Naive B cell (primary cell): ENCODE measurements around the gene ZBTB46. TPM values are rescaled to one million over a fixed set of nuclear protein-coding genes. Genes with fewer than 3 reads are reported as not detected.

Source experiments
- ATAC-seq, 2 donors: fragments of 150-1000 bp; cut with Tn5 transposase; 2 replicates each; pipeline ENCODE4 v1.10.0; 2021; ENCODE audit warnings: low read depth in 2 of 2, mild to moderate bottlenecking in 2 of 2, moderate library complexity in 2 of 2
- DNase-seq: peaks from one replicate; pipeline ENCODE4 v3.0.0; 2022
- H3K27ac Mint-ChIP-seq, 6 donors: one replicate each; pipeline ENCODE4 v1.8.0; 2020 to 2022; ENCODE audit warnings: mild to moderate bottlenecking in 6 of 6, mixed read lengths in 6 of 6, moderate library complexity in 5 of 6, inconsistent platforms in 2 of 6
- H3K27me3 Mint-ChIP-seq, 3 donors: one replicate each; pipeline ENCODE4 v1.8.0; 2021 to 2022; ENCODE audit warnings: mixed read lengths in 3 of 3, mild to moderate bottlenecking in 1 of 3
- H3K36me3 Mint-ChIP-seq, 2 donors: one replicate each; pipeline ENCODE4 v1.8.0; 2020 to 2022; ENCODE audit warnings: mixed read lengths in 2 of 2, inconsistent platforms in 1 of 2, mild to moderate bottlenecking in 1 of 2
- H3K4me1 Mint-ChIP-seq, 3 donors: one replicate each; pipeline ENCODE4 v1.8.0; 2020 to 2022; ENCODE audit warnings: mixed read lengths in 3 of 3, inconsistent platforms in 1 of 3, mild to moderate bottlenecking in 1 of 3, moderate library complexity in 1 of 3
- H3K4me3 Mint-ChIP-seq, 8 donors: one replicate each; pipeline ENCODE4 v1.8.0; 2020 to 2022; ENCODE audit warnings: mild to moderate bottlenecking in 8 of 8, mixed read lengths in 8 of 8, moderate library complexity in 8 of 8, inconsistent platforms in 2 of 8
- H3K9me3 Mint-ChIP-seq, 7 donors: one replicate each; pipeline ENCODE4 v1.8.0; 2020 to 2022; ENCODE audit warnings: mixed read lengths in 7 of 7, mild to moderate bottlenecking in 5 of 7, inconsistent platforms in 2 of 7, moderate library complexity in 1 of 7
- polyA plus RNA-seq, 6 donors: library from polyadenylated mRNA; unstranded; fragments of 300-500 nt; fragmentation: Illumina TruSeq; gene quantifications; one replicate each; pipeline ENCODE4 v1.2.3, GENCODE V29; 2021; ENCODE audit warnings: low read depth in 6 of 6

The ZBTB46 gene
- polyA plus RNA-seq, 6 donors from 2014 or later, result 0.15 TPM; not detected in 5

- DNase-seq (no peak), ATAC-seq (no peak)
- no peaks in the 10 kb centered on the region for H3K36me3 Mint-ChIP-seq
- no peaks in the 10 kb centered on the region for H3K27me3 Mint-ChIP-seq
- H3K4me3 Mint-ChIP-seq, result no peak overlapping the region
- H3K27ac Mint-ChIP-seq, result no peak overlapping the region
- H3K4me1 Mint-ChIP-seq, result no peaks in the 10 kb centered on the region
- H3K9me3 Mint-ChIP-seq, result no peaks in the 10 kb centered on the region
Observed at GRCh38 chr20:63767456-63767855, 63.6 kb downstream of the ZBTB46 start.

GRCh38 chr20:63766695-63767426 lies 64.2 kb downstream of the ZBTB46 start:
- H3K4me1 Mint-ChIP-seq, result no peaks in the 10 kb centered on the region
- no peaks in the 10 kb centered on the region for H3K9me3 Mint-ChIP-seq
- no peaks in the 10 kb centered on the region for H3K27me3 Mint-ChIP-seq
- no peaks in the 10 kb centered on the region for H3K36me3 Mint-ChIP-seq
- no peak for DNase-seq
- H3K4me3 Mint-ChIP-seq, result no peak overlapping the region
- no peak overlapping the region for H3K27ac Mint-ChIP-seq
- ATAC-seq, result no peak

GRCh38 chr20:63765902-63766301 lies 65.2 kb downstream of the ZBTB46 start:
- no peak overlapping the region for H3K4me3 Mint-ChIP-seq
- no peaks in the 10 kb centered on the region for H3K9me3 Mint-ChIP-seq
- no peaks in the 10 kb centered on the region for H3K4me1 Mint-ChIP-seq
- no peak overlapping the region for H3K27ac Mint-ChIP-seq
- no peak for DNase-seq
- H3K27me3 Mint-ChIP-seq, result no peaks in the 10 kb centered on the region
- ATAC-seq, result no peak
- H3K36me3 Mint-ChIP-seq, result no peaks in the 10 kb centered on the region

- Mint-ChIP-seq H3K9me3 (no peaks in the 10 kb centered on the region), H3K4me3 (no peak overlapping the region), H3K27ac (peak overlapping the region in 1 of 6 donors; percentile 67), H3K36me3 (no peaks in the 10 kb centered on the region), H3K4me1 (no peaks in the 10 kb centered on the region), H3K27me3 (no peaks in the 10 kb centered on the region)
- no peak for ATAC-seq
- no peak for DNase-seq
Observed at GRCh38 chr20:63765082-63765873, 65.8 kb downstream of the ZBTB46 start.

- no peak for DNase-seq
- H3K4me1 Mint-ChIP-seq, result no peaks in the 10 kb centered on the region
Observed at GRCh38 chr20:63759377-63759901, 71.6 kb downstream of the ZBTB46 start.

GRCh38 chr20:63758152-63758551 lies 72.9 kb downstream of the ZBTB46 start:
- no peaks in the 10 kb centered on the region for H3K27me3 Mint-ChIP-seq
- H3K9me3 Mint-ChIP-seq, result no peaks in the 10 kb centered on the region
- H3K36me3 Mint-ChIP-seq, result no peaks in the 10 kb centered on the region
- peak overlapping the region in 1 of 6 donors; percentile 22 for H3K27ac Mint-ChIP-seq
- no peak for ATAC-seq
- DNase-seq, result no peak
- no peak overlapping the region for H3K4me3 Mint-ChIP-seq
- H3K4me1 Mint-ChIP-seq, result no peaks in the 10 kb centered on the region

More at GRCh38 chr20:63759377-63759901, 71.6 kb downstream of the ZBTB46 start:
- ATAC-seq, result no peak
- H3K27ac Mint-ChIP-seq, result no peak overlapping the region
- no peaks in the 10 kb centered on the region for H3K36me3 Mint-ChIP-seq
- no peaks in the 10 kb centered on the region for H3K9me3 Mint-ChIP-seq
- H3K4me3 Mint-ChIP-seq, result no peak overlapping the region
- no peaks in the 10 kb centered on the region for H3K27me3 Mint-ChIP-seq

- Mint-ChIP-seq H3K4me3 (no peak overlapping the region), H3K36me3 (no peaks in the 10 kb centered on the region), H3K27ac (no peak overlapping the region), H3K9me3 (no peaks in the 10 kb centered on the region), H3K27me3 (no peaks in the 10 kb centered on the region), H3K4me1 (no peaks in the 10 kb centered on the region)
- no peak for DNase-seq
- ATAC-seq, result no peak
Observed at GRCh38 chr20:63756648-63756991, 74.4 kb downstream of the ZBTB46 start.

- no peaks in the 10 kb centered on the region for H3K4me1 Mint-ChIP-seq
- ATAC-seq (no peak), DNase-seq (no peak)
- H3K9me3 Mint-ChIP-seq, result no peaks in the 10 kb centered on the region
- no peak overlapping the region for H3K27ac Mint-ChIP-seq
- no peaks in the 10 kb centered on the region for H3K27me3 Mint-ChIP-seq
- H3K36me3 Mint-ChIP-seq, result no peaks in the 10 kb centered on the region
- H3K4me3 Mint-ChIP-seq, result peak overlapping the region in 1 of 8 donors; percentile 53
Observed at GRCh38 chr20:63755933-63756647, 75.0 kb downstream of the ZBTB46 start.

GRCh38 chr20:63754008-63754407 lies 77.1 kb downstream of the ZBTB46 start:
- no peak for ATAC-seq
- H3K27ac Mint-ChIP-seq, result peak overlapping the region in 1 of 6 donors; percentile 44
- H3K4me3 Mint-ChIP-seq, result peak overlapping the region in 1 of 8 donors; percentile 70
- H3K27me3 Mint-ChIP-seq, result no peaks in the 10 kb centered on the region
- no peaks in the 10 kb centered on the region for H3K4me1 Mint-ChIP-seq
- H3K9me3 Mint-ChIP-seq, result no peaks in the 10 kb centered on the region
- no peak for DNase-seq
- H3K36me3 Mint-ChIP-seq, result no peaks in the 10 kb centered on the region

GRCh38 chr20:63753381-63753780 lies 77.7 kb downstream of the ZBTB46 start:
- ATAC-seq, result no peak
- no peaks in the 10 kb centered on the region for H3K27me3 Mint-ChIP-seq
- no peak overlapping the region for H3K4me3 Mint-ChIP-seq
- H3K27ac Mint-ChIP-seq, result peak overlapping the region in 2 of 6 donors; percentile 44 to 58
- H3K9me3 Mint-ChIP-seq, result no peaks in the 10 kb centered on the region
- H3K36me3 Mint-ChIP-seq, result no peaks in the 10 kb centered on the region
- H3K4me1 Mint-ChIP-seq, result no peaks in the 10 kb centered on the region
- no peak for DNase-seq

GRCh38 chr20:63752411-63753101 lies 78.5 kb downstream of the ZBTB46 start:
- Mint-ChIP-seq H3K4me3 (no peak overlapping the region), H3K9me3 (no peaks in the 10 kb centered on the region), H3K4me1 (no peaks in the 10 kb centered on the region), H3K36me3 (no peaks in the 10 kb centered on the region), H3K27me3 (no peaks in the 10 kb centered on the region), H3K27ac (no peak overlapping the region)
- ATAC-seq, result no peak
- DNase-seq, result no peak

- Mint-ChIP-seq H3K9me3 (no peaks in the 10 kb centered on the region), H3K36me3 (no peaks in the 10 kb centered on the region), H3K27ac (peak overlapping the region in 1 of 6 donors; percentile 63), H3K4me1 (no peaks in the 10 kb centered on the region), H3K4me3 (no peak overlapping the region), H3K27me3 (no peaks in the 10 kb centered on the region)
- ATAC-seq (no peak), DNase-seq (no peak)
Observed at GRCh38 chr20:63751471-63752271, 79.4 kb downstream of the ZBTB46 start.
